HG02943 (cell line): ENCODE data around the gene ATIC.

Experiments used
- ATAC-seq: cut with Tn5 transposase; IDR thresholded peaks from one replicate; pipeline ENCODE4 v1.9.1; 2021; ENCODE audit warnings: mild to moderate bottlenecking, low read depth, moderate library complexity; ENCODE audit not compliant: unreplicated experiment

ATIC gene

GRCh38 chr2:215311625-215312396, at the start of gene ATIC:
Gene ATIC, plus strand, starts transcription at chr2:215312059. Its CDS starts 84 bp downstream, at chr2:215312143.
- peak; percentile 100 for ATAC-seq

GRCh38 chr2:215262303-215262702, 49.6 kb upstream of the ATIC start:
- no peak for ATAC-seq

GRCh38 chr2:215262741-215263362, 49.0 kb upstream of the ATIC start:
- no peak for ATAC-seq

GRCh38 chr2:215264374-215264773, 47.5 kb upstream of the ATIC start:
- no peak for ATAC-seq

- no peak for ATAC-seq
These were observed 42.3 kb upstream of the ATIC start for GRCh38 chr2:215269397-215270117.

GRCh38 chr2:215270118-215270451, 41.8 kb upstream of the ATIC start:
- ATAC-seq: no peak

- no peak for ATAC-seq
These were observed 40.4 kb upstream of the ATIC start for GRCh38 chr2:215271446-215271845.

GRCh38 chr2:215272918-215273317, 38.9 kb upstream of the ATIC start:
- no peak for ATAC-seq

- ATAC-seq: no peak
These were observed 37.0 kb upstream of the ATIC start for GRCh38 chr2:215274829-215275228.

GRCh38 chr2:215275824-215276223, 36.0 kb upstream of the ATIC start:
- no peak for ATAC-seq

GRCh38 chr2:215277944-215278343, 33.9 kb upstream of the ATIC start:
- ATAC-seq: no peak

- no peak for ATAC-seq
These were observed 31.5 kb upstream of the ATIC start for GRCh38 chr2:215280326-215280725.

- ATAC-seq: no peak
These were observed 28.6 kb upstream of the ATIC start for GRCh38 chr2:215283221-215283620.

GRCh38 chr2:215286309-215286708, 25.6 kb upstream of the ATIC start:
- ATAC-seq: no peak

GRCh38 chr2:215288112-215288815, 23.6 kb upstream of the ATIC start:
- ATAC-seq: no peak

- ATAC-seq: no peak
These were observed 20.8 kb upstream of the ATIC start for GRCh38 chr2:215290980-215291599.

GRCh38 chr2:215293879-215294278, 18.0 kb upstream of the ATIC start:
- no peak for ATAC-seq

GRCh38 chr2:215299337-215299859, 12.5 kb upstream of the ATIC start:
- no peak for ATAC-seq

- no peak for ATAC-seq
These were observed 9.9 kb upstream of the ATIC start for GRCh38 chr2:215301994-215302393.

GRCh38 chr2:215311259-215311624, 617 bp upstream of the ATIC start:
- peak; percentile 26 for ATAC-seq
